SK-N-SH treated with all-trans-retinoic acid at 6 μM for 48 hours (cell line): ENCODE results near the gene CBFB.
"Not testable (repeated sequence)": the region's sequence is repeated elsewhere in the genome, so short reads cannot be mapped to it uniquely, and the experiment has no call there.

ENCODE experiments used
- BACH2 ChIP-seq: fragments of 250-450 bp; sonication (Bioruptor Pico); IDR thresholded peaks from 2 replicates; pipeline ENCODE4 v1.9.0; 2021; ENCODE audit warnings: mild to moderate bottlenecking, borderline replicate concordance
- ESRRG ChIP-seq: fragments of 250-450 bp; sonication (Bioruptor Pico); IDR thresholded peaks from 2 replicates; pipeline ENCODE4 v1.6.1; 2021; ENCODE audit warnings: mild to moderate bottlenecking
- TCF4 ChIP-seq: fragments of 250-450 bp; sonication (Bioruptor Pico); IDR thresholded peaks from 2 replicates; pipeline ENCODE4 v1.8.0; 2021; ENCODE audit warnings: mild to moderate bottlenecking, moderate library complexity, borderline replicate concordance
- TOX ChIP-seq: fragments of 250-450 bp; sonication (Bioruptor Pico); IDR thresholded peaks from 2 replicates; pipeline ENCODE4 v1.8.0; 2021; ENCODE audit warnings: mild to moderate bottlenecking, moderate library complexity, borderline replicate concordance
- ZFP3 ChIP-seq: fragments of 250-450 bp; sonication (Bioruptor Pico); IDR thresholded peaks from 2 replicates; pipeline ENCODE4 v1.5.0; 2020; ENCODE audit warnings: mild to moderate bottlenecking, moderate library complexity
- ZFP30 ChIP-seq: fragments of 450-650 bp; formaldehyde crosslinking; IDR thresholded peaks from 2 replicates; pipeline ENCODE4 v1.5.0; 2022; ENCODE audit warnings: mild to moderate bottlenecking, moderate library complexity
- ZNF70 ChIP-seq: fragments of 450-650 bp; formaldehyde crosslinking; IDR thresholded peaks from 2 replicates; pipeline ENCODE4 v1.5.0; 2020; ENCODE audit warnings: mild to moderate bottlenecking, moderate library complexity
- TF ChIP-seq, protein P1 (sequence below): fragments of 250-450 bp; sonication (Bioruptor Pico); IDR thresholded peaks from 2 replicates; pipeline ENCODE4 v1.8.0; 2020; ENCODE audit warnings: mild to moderate bottlenecking, moderate library complexity, borderline replicate concordance
- TF ChIP-seq, protein P2 (sequence below): fragments of 250-450 bp; sonication (Bioruptor Pico); IDR thresholded peaks from 2 replicates; pipeline ENCODE4 v1.5.1; 2020; ENCODE audit warnings: low read depth, mild to moderate bottlenecking, moderate library complexity
- TF ChIP-seq, protein P3 (sequence below): fragments of 250-450 bp; sonication (Bioruptor Pico); IDR thresholded peaks from 2 replicates; pipeline ENCODE4 v1.8.0; 2021; ENCODE audit warnings: low read depth, mild to moderate bottlenecking, moderate library complexity, borderline replicate concordance

DNA sequence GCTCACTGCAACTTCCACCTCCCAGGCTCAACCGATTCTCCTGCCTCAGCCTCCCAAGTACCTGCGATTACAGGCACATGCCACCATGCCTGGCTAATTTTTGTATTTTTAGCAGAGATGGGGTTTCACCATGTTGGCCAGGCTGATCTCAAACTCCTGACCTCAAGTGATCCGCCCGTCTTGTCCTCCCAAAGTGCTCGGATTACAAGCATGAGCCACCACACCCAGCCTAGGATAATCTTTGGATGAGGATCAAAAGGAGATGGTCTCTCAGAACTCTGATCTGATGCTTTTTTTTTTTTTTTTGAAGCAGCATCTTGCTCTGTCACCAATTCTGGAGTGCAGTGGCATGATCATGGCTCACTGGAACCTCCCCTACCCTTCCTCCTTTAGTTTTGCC is 93.8 kb downstream of the CBFB start:
- TF ChIP-seq TCF4 (CRISPR knock-in tag); ZFP30; ESRRG; BACH2; TOX (CRISPR knock-in tag); ZNF70 (CRISPR knock-in tag); ZFP3 (CRISPR knock-in tag): not testable (repeated sequence)
- TF ChIP-seq, protein P1, sequence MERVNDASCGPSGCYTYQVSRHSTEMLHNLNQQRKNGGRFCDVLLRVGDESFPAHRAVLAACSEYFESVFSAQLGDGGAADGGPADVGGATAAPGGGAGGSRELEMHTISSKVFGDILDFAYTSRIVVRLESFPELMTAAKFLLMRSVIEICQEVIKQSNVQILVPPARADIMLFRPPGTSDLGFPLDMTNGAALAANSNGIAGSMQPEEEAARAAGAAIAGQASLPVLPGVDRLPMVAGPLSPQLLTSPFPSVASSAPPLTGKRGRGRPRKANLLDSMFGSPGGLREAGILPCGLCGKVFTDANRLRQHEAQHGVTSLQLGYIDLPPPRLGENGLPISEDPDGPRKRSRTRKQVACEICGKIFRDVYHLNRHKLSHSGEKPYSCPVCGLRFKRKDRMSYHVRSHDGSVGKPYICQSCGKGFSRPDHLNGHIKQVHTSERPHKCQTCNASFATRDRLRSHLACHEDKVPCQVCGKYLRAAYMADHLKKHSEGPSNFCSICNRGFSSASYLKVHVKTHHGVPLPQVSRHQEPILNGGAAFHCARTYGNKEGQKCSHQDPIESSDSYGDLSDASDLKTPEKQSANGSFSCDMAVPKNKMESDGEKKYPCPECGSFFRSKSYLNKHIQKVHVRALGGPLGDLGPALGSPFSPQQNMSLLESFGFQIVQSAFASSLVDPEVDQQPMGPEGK (CRISPR knock-in tag): not testable (repeated sequence)
- TF ChIP-seq, protein P2, sequence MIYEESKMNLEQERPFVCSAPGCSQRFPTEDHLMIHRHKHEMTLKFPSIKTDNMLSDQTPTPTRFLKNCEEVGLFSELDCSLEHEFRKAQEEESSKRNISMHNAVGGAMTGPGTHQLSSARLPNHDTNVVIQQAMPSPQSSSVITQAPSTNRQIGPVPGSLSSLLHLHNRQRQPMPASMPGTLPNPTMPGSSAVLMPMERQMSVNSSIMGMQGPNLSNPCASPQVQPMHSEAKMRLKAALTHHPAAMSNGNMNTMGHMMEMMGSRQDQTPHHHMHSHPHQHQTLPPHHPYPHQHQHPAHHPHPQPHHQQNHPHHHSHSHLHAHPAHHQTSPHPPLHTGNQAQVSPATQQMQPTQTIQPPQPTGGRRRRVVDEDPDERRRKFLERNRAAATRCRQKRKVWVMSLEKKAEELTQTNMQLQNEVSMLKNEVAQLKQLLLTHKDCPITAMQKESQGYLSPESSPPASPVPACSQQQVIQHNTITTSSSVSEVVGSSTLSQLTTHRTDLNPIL (CRISPR knock-in tag): not testable (repeated sequence)
- TF ChIP-seq, protein P3, sequence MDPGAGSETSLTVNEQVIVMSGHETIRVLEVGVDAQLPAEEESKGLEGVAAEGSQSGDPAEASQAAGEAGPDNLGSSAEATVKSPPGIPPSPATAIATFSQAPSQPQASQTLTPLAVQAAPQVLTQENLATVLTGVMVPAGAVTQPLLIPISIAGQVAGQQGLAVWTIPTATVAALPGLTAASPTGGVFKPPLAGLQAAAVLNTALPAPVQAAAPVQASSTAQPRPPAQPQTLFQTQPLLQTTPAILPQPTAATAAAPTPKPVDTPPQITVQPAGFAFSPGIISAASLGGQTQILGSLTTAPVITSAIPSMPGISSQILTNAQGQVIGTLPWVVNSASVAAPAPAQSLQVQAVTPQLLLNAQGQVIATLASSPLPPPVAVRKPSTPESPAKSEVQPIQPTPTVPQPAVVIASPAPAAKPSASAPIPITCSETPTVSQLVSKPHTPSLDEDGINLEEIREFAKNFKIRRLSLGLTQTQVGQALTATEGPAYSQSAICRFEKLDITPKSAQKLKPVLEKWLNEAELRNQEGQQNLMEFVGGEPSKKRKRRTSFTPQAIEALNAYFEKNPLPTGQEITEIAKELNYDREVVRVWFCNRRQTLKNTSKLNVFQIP (CRISPR knock-in tag): not testable (repeated sequence)
